Nephron (organoid): Measurements from ENCODE around the gene PSMA5.

Source experiments
- H3K27ac Mint-ChIP-seq, 3 experiments: 2 replicates each; pipeline ENCODE4 v1.8.0; 2020; ENCODE audit warnings: mixed read lengths in 3 of 3, mild to moderate bottlenecking in 2 of 3, moderate library complexity in 1 of 3
- H3K27me3 Mint-ChIP-seq: 2 replicates; pipeline ENCODE4 v1.8.0; 2021; ENCODE audit warnings: low read depth, mild to moderate bottlenecking, moderate library complexity, mixed read lengths
- H3K36me3 Mint-ChIP-seq: 2 replicates; pipeline ENCODE4 v1.8.0; 2020; ENCODE audit warnings: low read depth, mixed read lengths
- H3K4me1 Mint-ChIP-seq: 2 replicates; pipeline ENCODE4 v1.8.0; 2020; ENCODE audit warnings: mixed read lengths
- H3K4me3 Mint-ChIP-seq, 3 experiments: 2 replicates each; pipeline ENCODE4 v1.8.0; 2020; ENCODE audit warnings: mild to moderate bottlenecking in 3 of 3, mixed read lengths in 3 of 3, moderate library complexity in 2 of 3
- H3K9me3 Mint-ChIP-seq: 2 replicates; pipeline ENCODE4 v1.8.0; 2020; ENCODE audit warnings: mixed read lengths
- CTCF ChIP-seq, 3 experiments: fragments of 200-600 bp; sonication (generic); IDR thresholded peaks; one replicate each; pipeline ENCODE4 v1.5.0; 2021; ENCODE audit warnings: antibody characterized with exemption in 3 of 3; ENCODE audit not compliant: unreplicated experiment in 3 of 3

Gene PSMA5

GRCh38 chr1:109392788-109393616 is 33.2 kb downstream of the PSMA5 start:
- Mint-ChIP-seq H3K36me3 (no peaks in the 10 kb centered on the region), H3K4me1 (peaks cover 80% of the 10 kb centered on the region)

DNA sequence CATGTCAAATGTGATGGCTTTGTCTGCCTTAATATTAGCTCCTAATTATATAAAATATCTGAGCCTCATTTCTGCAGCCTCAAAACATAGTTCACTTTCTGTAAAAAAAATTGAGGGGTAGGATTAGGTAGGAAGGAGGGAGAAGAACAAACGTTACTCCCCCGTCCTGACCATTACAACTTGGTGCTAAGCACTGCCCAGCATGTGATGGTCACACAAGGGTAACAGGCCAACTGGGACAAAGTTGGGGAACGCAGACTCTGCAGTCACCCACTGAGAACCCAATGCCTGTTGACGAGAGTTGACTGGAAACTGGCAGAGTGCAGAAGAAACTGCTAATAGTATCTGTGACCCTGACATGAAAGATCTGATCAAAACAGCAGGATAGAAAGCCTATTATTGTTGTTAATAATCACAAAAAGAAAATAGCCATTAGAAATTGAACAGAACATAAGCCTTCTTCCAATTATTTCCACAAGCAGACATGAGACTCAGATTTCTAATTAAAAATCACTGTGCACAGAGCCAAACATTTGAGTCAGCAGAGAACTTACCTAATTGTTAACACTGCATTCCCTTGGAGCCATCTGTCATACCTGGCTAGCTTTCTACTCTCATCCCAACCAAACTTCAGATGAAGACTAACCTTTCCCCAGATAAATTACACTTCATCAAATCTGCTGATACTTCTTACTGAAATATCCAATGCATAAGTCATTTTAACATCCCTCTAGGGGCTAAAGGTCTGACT is 34.0 kb downstream of the PSMA5 start:
- H3K36me3 Mint-ChIP-seq, result no peaks in the 10 kb centered on the region

More at GRCh38 chr1:109392788-109393616, 33.2 kb downstream of the PSMA5 start:
- Mint-ChIP-seq H3K27ac (peak overlapping the region; percentile 86 to 96 (median 92)), H3K4me3 (peak overlapping the region; percentile 37 to 73 (median 70)), H3K27me3 (peaks cover 11% of the 10 kb centered on the region), H3K9me3 (no peaks in the 10 kb centered on the region)
- no peak for TF ChIP-seq CTCF (IDR thresholded peaks at IDR 0.05; ENCODE audit: unreplicated experiment in 3 of 3)

DNA sequence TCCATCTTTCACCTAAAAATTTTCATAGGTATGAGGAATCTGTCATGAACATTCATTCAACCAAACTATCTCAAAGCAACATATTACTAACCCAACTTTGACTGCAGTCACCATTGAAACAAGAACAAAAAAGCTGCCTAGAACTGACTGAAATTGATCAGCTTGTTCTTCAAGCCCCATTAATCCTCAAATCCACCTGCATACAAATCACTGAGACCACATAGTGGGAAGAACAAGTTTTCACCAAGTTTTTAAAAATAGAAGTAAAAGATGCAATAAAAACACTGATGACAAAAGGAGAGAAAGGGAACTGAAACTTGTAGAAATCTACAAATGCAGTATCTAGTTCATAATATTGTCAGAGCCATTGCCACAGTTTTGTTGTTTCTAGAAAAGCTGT is 34.6 kb downstream of the PSMA5 start:
- H3K4me1 Mint-ChIP-seq, result peaks cover 80% of the 10 kb centered on the region
- no peaks in the 10 kb centered on the region for H3K36me3 Mint-ChIP-seq
- H3K9me3 Mint-ChIP-seq, result no peaks in the 10 kb centered on the region
- H3K4me3 Mint-ChIP-seq, result peak overlapping the region; percentile 24 to 51 (median 33)
- H3K27ac Mint-ChIP-seq, result peak overlapping the region; percentile 88 to 96 (median 92)
- H3K27me3 Mint-ChIP-seq, result peaks cover 11% of the 10 kb centered on the region
- TF ChIP-seq CTCF (IDR thresholded peaks at IDR 0.05; ENCODE audit: unreplicated experiment in 3 of 3), result no peak

More for the DNA sequence above, 34.0 kb downstream of the PSMA5 start:
- TF ChIP-seq CTCF (IDR thresholded peaks at IDR 0.05; ENCODE audit: unreplicated experiment in 3 of 3), result no peak
- Mint-ChIP-seq H3K27ac (peak overlapping the region; percentile 86 to 96 (median 92)), H3K4me1 (peaks cover 80% of the 10 kb centered on the region), H3K4me3 (peak overlapping the region; percentile 37 to 73 (median 70)), H3K27me3 (peaks cover 11% of the 10 kb centered on the region), H3K9me3 (no peaks in the 10 kb centered on the region)

DNA sequence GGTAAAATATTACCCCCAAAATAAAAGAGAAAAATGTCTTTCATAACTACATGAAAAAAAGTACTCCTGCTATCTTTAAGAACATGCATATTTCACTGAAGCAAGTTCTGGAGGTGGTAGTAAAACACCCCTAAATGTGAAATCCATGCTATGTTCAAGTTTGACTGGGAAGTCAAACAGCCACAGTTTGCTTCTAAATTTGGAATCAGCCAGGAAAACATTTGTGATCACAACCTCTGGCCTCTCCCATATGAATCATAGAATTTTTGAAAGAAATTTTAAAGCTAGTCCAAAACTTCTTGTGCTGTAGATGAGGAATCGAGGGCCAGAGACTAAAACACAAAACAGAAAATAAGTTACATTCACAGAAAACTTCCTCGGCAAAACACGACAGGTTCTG is 35.1 kb downstream of the PSMA5 start:
- Mint-ChIP-seq H3K36me3 (no peaks in the 10 kb centered on the region), H3K9me3 (no peaks in the 10 kb centered on the region), H3K4me1 (peaks cover 80% of the 10 kb centered on the region), H3K27me3 (peaks cover 6% of the 10 kb centered on the region), H3K27ac (peak overlapping the region; percentile 88 to 96 (median 92)), H3K4me3 (peak overlapping the region in 2 of 3 experiments; percentile 33 to 51)
- no peak for TF ChIP-seq CTCF (IDR thresholded peaks at IDR 0.05; ENCODE audit: unreplicated experiment in 3 of 3)

- TF ChIP-seq CTCF (IDR thresholded peaks at IDR 0.05; ENCODE audit: unreplicated experiment in 3 of 3), result no peak
- no peaks in the 10 kb centered on the region for H3K36me3 Mint-ChIP-seq
- peak overlapping the region in 1 of 3 experiments; percentile 12 for H3K4me3 Mint-ChIP-seq
- no peaks in the 10 kb centered on the region for H3K9me3 Mint-ChIP-seq
- peak overlapping the region; percentile 6 to 96 (median 81) for H3K27ac Mint-ChIP-seq
- peaks cover 80% of the 10 kb centered on the region for H3K4me1 Mint-ChIP-seq
- H3K27me3 Mint-ChIP-seq, result no peaks in the 10 kb centered on the region
Measured at GRCh38 chr1:109389638-109390341, 36.5 kb downstream of the PSMA5 start.
